HepG2 (cell line): ENCODE data around the gene CPM. TPM values are rescaled to one million over a fixed set of nuclear protein-coding genes. Genes with fewer than 3 reads are reported as not detected.

Source experiments
- ATAC-seq: fragments of 200-7000 bp; cut with Tn5 transposase; 3 replicates; pipeline ENCODE4 v1.9.1; 2020; ENCODE audit warnings: mild to moderate bottlenecking, moderate library complexity
- BruUV-seq: library from RNA; stranded (reverse); fragments of 400-500 nt; replicated peaks from 2 replicates; lab custom pipeline; 2021; lab: Mats Ljungman, UMichigan
- CTCF ChIA-PET: fragments of 300-600 bp; formaldehyde crosslinking; extraction: SDS; loops from one replicate; lab custom pipeline; 2021; ENCODE audit warnings: low total read pairs, inconsistent platforms, low intra/inter-chr PET ratio; lab: Yijun Ruan, JAX
- POLR2A ChIA-PET: fragments of 350-600 bp; sonication (Branson Sonifier 250); formaldehyde crosslinking; loops from one replicate; lab custom pipeline; 2020; ENCODE audit warnings: antibody characterized with exemption, inconsistent platforms; lab: Yijun Ruan, JAX
- DNase-seq: peaks from one replicate; pipeline ENCODE4 v3.0.0-alpha.2; 2015; ENCODE audit warnings: low spot score
- FAIRE-seq: peaks from 3 replicates; lab custom pipeline; 2011; peaks lifted over from hg19 to GRCh38; lab: Jason Lieb, UNC
- H2AFZ ChIP-seq: one replicate; pipeline ENCODE4 v1.6.1; 2011; ENCODE audit warnings: low read length, inconsistent platforms
- H3K27ac ChIP-seq: fragments of 300-600 bp; 3 replicates; pipeline ENCODE4 v1.8.0; 2011; ENCODE audit warnings: mixed run types, mild to moderate bottlenecking, mixed read lengths, low read length, inconsistent platforms; ENCODE audit not compliant: insufficient read depth; ENCODE audit errors: extremely low read length
- H3K27me3 ChIP-seq, 2 experiments: fragments of 200-600 bp in 1 of 2; 2 replicates in 1 of 2; 3 replicates in 1 of 2; pipeline versions ENCODE4 v1.6.0 to v1.8.0; 2011; ENCODE audit warnings: low read length in 2 of 2, mild to moderate bottlenecking in 2 of 2, moderate library complexity in 2 of 2, inconsistent platforms in 1 of 2; ENCODE audit not compliant: insufficient read depth in 2 of 2, control insufficient read depth in 1 of 2
- H3K36me3 ChIP-seq, 2 experiments: fragments of 200-600 bp in 1 of 2; replicated peaks in 1 of 2; 2 replicates in 1 of 2; 3 replicates in 1 of 2; pipeline versions ENCODE4 v1.5.1 to v1.8.0; 2011; ENCODE audit warnings: low read length in 2 of 2, inconsistent platforms in 1 of 2; ENCODE audit not compliant: insufficient read depth in 2 of 2, control insufficient read depth in 1 of 2
- H3K4me1 ChIP-seq: 2 replicates; pipeline ENCODE4 v1.5.1; 2012; ENCODE audit warnings: low read length, inconsistent platforms; ENCODE audit not compliant: insufficient read depth
- H3K4me2 ChIP-seq: 2 replicates; pipeline ENCODE4 v1.6.0; 2011; ENCODE audit warnings: low read depth, low read length, inconsistent platforms
- H3K4me3 ChIP-seq, 3 experiments: fragments of 200-600 bp in 1 of 3; sonication (generic), shearing (Covaris generic) in 1 of 3; replicated peaks in 1 of 3; 2 replicates each; pipeline ENCODE4 v1.5.1; 2011 to 2016; ENCODE audit warnings: low read length in 3 of 3, inconsistent platforms in 2 of 3, low read depth in 2 of 3, mild to moderate bottlenecking in 2 of 3, control low read depth in 1 of 3, mixed read lengths in 1 of 3; ENCODE audit not compliant: insufficient read depth in 1 of 3
- H3K79me2 ChIP-seq: one replicate; pipeline ENCODE4 v1.6.1; 2011; ENCODE audit warnings: low read length, inconsistent platforms; ENCODE audit not compliant: insufficient read depth
- H3K9ac ChIP-seq: 2 replicates; pipeline ENCODE4 v1.6.0; 2011; ENCODE audit warnings: mild to moderate bottlenecking, low read depth, low read length, inconsistent platforms; ENCODE audit not compliant: insufficient read depth
- H3K9me3 ChIP-seq: 2 replicates; pipeline ENCODE4 v1.5.1; 2012; ENCODE audit warnings: mild to moderate bottlenecking, low read length
- H4K20me1 ChIP-seq: 2 replicates; pipeline ENCODE4 v1.6.0; 2011; ENCODE audit warnings: inconsistent platforms, mild to moderate bottlenecking, low read length, moderate library complexity; ENCODE audit not compliant: insufficient read depth
- EEA1 ChIP-seq: sonication (generic); formaldehyde crosslinking; IDR thresholded peaks from 2 replicates; pipeline ENCODE4 v1.5.1; 2020; ENCODE audit warnings: mild to moderate bottlenecking, missing genetic modification reagents, borderline replicate concordance
- ESRRA ChIP-seq: sonication (generic); formaldehyde crosslinking; IDR thresholded peaks from 2 replicates; pipeline ENCODE4 v1.5.1; 2020; ENCODE audit warnings: mild to moderate bottlenecking, low read depth, missing genetic modification reagents
- GLMP ChIP-seq: sonication (generic); formaldehyde crosslinking; IDR thresholded peaks from 2 replicates; pipeline ENCODE4 v1.9.0; 2021; ENCODE audit warnings: missing genetic modification reagents, mild to moderate bottlenecking, borderline replicate concordance
- HNRNPH1 ChIP-seq: fragments of 200-400 bp; formaldehyde crosslinking; optimal IDR thresholded peaks from 2 replicates; pipeline ENCODE3; 2017; ENCODE audit warnings: mild to moderate bottlenecking, low read depth, low read length
- KLF15 ChIP-seq: sonication (generic); formaldehyde crosslinking; IDR thresholded peaks from 2 replicates; pipeline ENCODE4 v1.8.1; 2023; ENCODE audit warnings: borderline replicate concordance, mild to moderate bottlenecking, inconsistent platforms, missing genetic modification reagents, mixed read lengths
- PLRG1 ChIP-seq: fragments of 450-650 bp; conservative IDR thresholded peaks from 2 replicates; pipeline ENCODE4 v1.6.1; 2016
- RXRB ChIP-seq: IDR thresholded peaks from 2 replicates; pipeline ENCODE4 v1.6.1; 2016; ENCODE audit warnings: borderline replicate concordance, missing genetic modification reagents, missing compliant biosample characterization
- SIN3B ChIP-seq: fragments of 150-350 bp; IDR thresholded peaks from 2 replicates; pipeline ENCODE4 v1.6.1; 2014; ENCODE audit warnings: low read length
- SPEN ChIP-seq: sonication (generic); formaldehyde crosslinking; IDR thresholded peaks from 2 replicates; pipeline ENCODE4 v1.5.1; 2020; ENCODE audit warnings: low read depth, mild to moderate bottlenecking, missing genetic modification reagents
- TP53 ChIP-seq: sonication (generic); formaldehyde crosslinking; conservative IDR thresholded peaks from 2 replicates; pipeline ENCODE4 v1.4.0; 2020; ENCODE audit warnings: missing genetic modification reagents
- ZFP91 ChIP-seq: sonication (generic); formaldehyde crosslinking; IDR thresholded peaks from 2 replicates; pipeline ENCODE4 v1.9.0; 2022; ENCODE audit warnings: missing genetic modification reagents, mild to moderate bottlenecking, borderline replicate concordance
- ZNF335 ChIP-seq: sonication (generic); formaldehyde crosslinking; IDR thresholded peaks from 2 replicates; pipeline ENCODE4 v1.4.0; 2020; ENCODE audit warnings: missing genetic modification reagents
- ZNF446 ChIP-seq: sonication (generic); formaldehyde crosslinking; IDR thresholded peaks from 2 replicates; pipeline ENCODE4 v1.5.0; 2020; ENCODE audit warnings: mild to moderate bottlenecking, missing genetic modification reagents
- ZNF597 ChIP-seq: sonication (generic); formaldehyde crosslinking; IDR thresholded peaks from 2 replicates; pipeline ENCODE4 v1.5.0; 2020; ENCODE audit warnings: missing genetic modification reagents
- ZNF619 ChIP-seq: sonication (generic); formaldehyde crosslinking; IDR thresholded peaks from 2 replicates; pipeline ENCODE4 v1.4.0; 2020; ENCODE audit warnings: mild to moderate bottlenecking, missing genetic modification reagents
- ZNF660 ChIP-seq: sonication (generic); formaldehyde crosslinking; IDR thresholded peaks from 2 replicates; pipeline ENCODE4 v1.5.1; 2020; ENCODE audit warnings: mild to moderate bottlenecking, low read depth, missing genetic modification reagents, borderline replicate concordance
- ZNF816 ChIP-seq: sonication (generic); formaldehyde crosslinking; IDR thresholded peaks from 2 replicates; pipeline ENCODE4 v1.8.0; 2022; ENCODE audit warnings: missing genetic modification reagents, mild to moderate bottlenecking, borderline replicate concordance
- WGBS: methylation state at CpG from one replicate; pipeline ENCODE4 v1.1.6; 2017; ENCODE audit warnings: low lambda C conversion rate; 5-methylcytosine and 5-hydroxymethylcytosine counted together
- in situ Hi-C: cut with HindIII; loops from 2 replicates; pipeline ENCODE4 v1.10.0; 2017; ENCODE audit warnings: low pct_unique_long_range_greater_than_20kb; ENCODE audit not compliant: extremely low pct_ligation_motif_present
- intact Hi-C: fragments of 100-400 bp; cut with micrococcal nuclease; formaldehyde crosslinking; loops from one replicate; pipeline ENCODE4 v1.10.0; 2022; ENCODE audit not compliant: unreplicated experiment
- polyA plus RNA-seq, 8 experiments: library from polyadenylated mRNA; depleted of rRNA in 3 of 8; stranded (reverse) in 7 of 8; unstranded in 1 of 8; fragments of >200 nt; fragmentation: Illumina TruSeq in 4 of 8; extraction: Trizol in 4 of 8; gene quantifications; 2 replicates each; pipeline versions ENCODE4 v1.2.1 to v1.2.3, GENCODE V29; 2011 to 2016; ENCODE audit warnings: low read depth in 4 of 8, missing spikeins in 1 of 8, mixed read lengths in 1 of 8; ENCODE audit not compliant: insufficient read depth in 1 of 8
- total RNA-seq, 5 experiments: library from RNA; depleted of rRNA; stranded (reverse); fragments of >200 nt; fragmentation: Illumina TruSeq; extraction: Trizol; gene quantifications; 2 replicates each; pipeline ENCODE4 v1.2.3, GENCODE V29; 2016; ENCODE audit warnings: low read depth in 1 of 5

The CPM gene
- total and polyA plus RNA-seq, 2 of the 13 experiments (the other 11 are each of a cell fraction or from before 2014, with no cell fraction given): not detected

GRCh38 chr12:68877583-68877982, 55.4 kb downstream of the CPM start (continued):
- no peak for TF ChIP-seq KLF15 (CRISPR knock-in tag)

- Histone ChIP-seq H3K4me3 (no peak overlapping the region), H3K27ac (no peak overlapping the region), H3K9ac (no peak overlapping the region), H3K9me3 (peaks cover 8% of the 10 kb centered on the region; the same call in 1 of the 2 replicates), H2AFZ (no peak overlapping the region), H4K20me1 (no peaks in the 10 kb centered on the region), H3K4me2 (no peak overlapping the region), H3K36me3 (no peaks in the 10 kb centered on the region), H3K79me2 (no peaks in the 10 kb centered on the region), H3K27me3 (no peaks in the 10 kb centered on the region), H3K4me1 (no peaks in the 10 kb centered on the region)
- CTCF ChIA-PET: no interaction called here
- intact Hi-C loops (no loop called here), in situ Hi-C loops (no loop called here)
- TF ChIP-seq EEA1 (no peak), SPEN (no peak), ESRRA (CRISPR knock-in tag) (no peak), ZNF446 (CRISPR knock-in tag) (no peak), ZNF335 (no peak), ZNF597 (CRISPR knock-in tag) (no peak), PLRG1 (no peak), GLMP (no peak), ZNF660 (CRISPR knock-in tag) (no peak), ZNF619 (CRISPR knock-in tag) (no peak), ZFP91 (CRISPR knock-in tag) (no peak), HNRNPH1 (no peak), TP53 (no peak), RXRB (CRISPR knock-in tag) (no peak), SIN3B (no peak), ZNF816 (CRISPR knock-in tag) (no peak)
- WGBS: 16% methylated on average over 4 of the region's 4 CpGs
- no TSS peak for BruUV-seq
- FAIRE-seq: no peak
- no peak for ATAC-seq
- POLR2A ChIA-PET: no interaction called here
- no peak for DNase-seq
Measured at GRCh38 chr12:68876461-68876860, 56.5 kb downstream of the CPM start.
